Measurements from ENCODE around the gene PKP4.
"Not testable (repeated sequence)": the region's sequence is repeated elsewhere in the genome, so short reads cannot be mapped to it uniquely, and the experiment has no call there.

The PKP4 gene

GRCh38 chr2:158693476-158693875 is 236.7 kb downstream of the PKP4 start:
- no peak for DNase-seq

GRCh38 chr2:158695305-158695704 is 238.6 kb downstream of the PKP4 start:
- DNase-seq, result no peak

- DNase-seq, result not testable (repeated sequence)
These were observed 239.0 kb downstream of the PKP4 start for GRCh38 chr2:158695744-158696143.

GRCh38 chr2:158699323-158699722 is 242.6 kb downstream of the PKP4 start:
- DNase-seq, result no peak

- no peak for DNase-seq
These were observed 244.3 kb downstream of the PKP4 start for GRCh38 chr2:158701101-158701500.

GRCh38 chr2:158702740-158703139 is 246.0 kb downstream of the PKP4 start:
- no peak for DNase-seq

- not testable (repeated sequence) for DNase-seq
These were observed 248.1 kb downstream of the PKP4 start for GRCh38 chr2:158704724-158705465.

- DNase-seq, result no peak
These were observed 256.2 kb downstream of the PKP4 start for GRCh38 chr2:158712791-158713522.

GRCh38 chr2:158713523-158714138 is 256.9 kb downstream of the PKP4 start:
- no peak for DNase-seq

- DNase-seq, result no peak
These were observed 257.7 kb downstream of the PKP4 start for GRCh38 chr2:158714420-158714819.

- no peak for DNase-seq
These were observed 258.6 kb downstream of the PKP4 start for GRCh38 chr2:158715357-158715756.

GRCh38 chr2:158716121-158716791 is 259.5 kb downstream of the PKP4 start:
- no peak for DNase-seq

- DNase-seq, result no peak
These were observed 260.2 kb downstream of the PKP4 start for GRCh38 chr2:158716921-158717320.

GRCh38 chr2:158717366-158718195 is 260.8 kb downstream of the PKP4 start:
- no peak for DNase-seq

- no peak for DNase-seq
These were observed 261.4 kb downstream of the PKP4 start for GRCh38 chr2:158718196-158718585.

- no peak for DNase-seq
These were observed 262.1 kb downstream of the PKP4 start for GRCh38 chr2:158718851-158719250.

- no peak for DNase-seq
These were observed 262.7 kb downstream of the PKP4 start for GRCh38 chr2:158719403-158719802.

GRCh38 chr2:158722266-158723105 is 265.7 kb downstream of the PKP4 start:
- no peak for DNase-seq

GRCh38 chr2:158723181-158723838 is 266.6 kb downstream of the PKP4 start:
- DNase-seq, result no peak

GRCh38 chr2:158723921-158724802 is 267.4 kb downstream of the PKP4 start:
- DNase-seq, result no peak
